Stomach (tissue), 9 donors: ENCODE results near the gene FETUB. TPM values are rescaled to one million over a fixed set of nuclear protein-coding genes. Genes with fewer than 3 reads are reported as not detected.

ENCODE experiments used
- DNase-seq, 2 donors: peaks; one replicate each; pipeline versions ENCODE4 v3.0.0 to v3.0.0-alpha.2; 2013 to 2019
- H3K27ac ChIP-seq, 5 donors: fragments of 200-600 bp in 4 of 5; sonication (generic) in 4 of 5; one replicate each; pipeline ENCODE4 v1.5.1; 2013 to 2019; ENCODE audit warnings: mild to moderate bottlenecking in 1 of 5, moderate library complexity in 1 of 5
- H3K27me3 ChIP-seq, 3 donors: fragments of 200-600 bp; sonication (generic); one replicate each; pipeline ENCODE4 v1.5.1; 2017 to 2019; ENCODE audit warnings: mixed run types in 1 of 3
- H3K36me3 ChIP-seq, 4 donors: fragments of 200-600 bp; sonication (generic); 1 replicate in 3 of 4; 2 replicates in 1 of 4; pipeline ENCODE4 v1.5.1; 2016 to 2019
- H3K4me1 ChIP-seq, 4 donors: fragments of 200-600 bp; sonication (generic); one replicate each; pipeline ENCODE4 v1.5.1; 2016 to 2019
- H3K4me3 ChIP-seq, 4 donors: fragments of 200-600 bp; sonication (generic) in 3 of 4; one replicate each; pipeline ENCODE4 v1.5.1; 2016 to 2019; ENCODE audit warnings: mild to moderate bottlenecking in 1 of 4
- H3K9me3 ChIP-seq, 4 donors: fragments of 200-600 bp; sonication (generic); one replicate each; pipeline ENCODE4 v1.5.1; 2016 to 2019
- CTCF ChIP-seq, 7 experiments: fragments of 450-650 bp in 4 of 7; fragments of 200-600 bp in 3 of 7; sonication (generic) in 3 of 7; IDR thresholded peaks; one replicate each; pipeline ENCODE4 v1.5.1; 2016 to 2019; ENCODE audit warnings: antibody characterized with exemption in 7 of 7, control low read depth in 2 of 7, mild to moderate bottlenecking in 1 of 7
- EP300 ChIP-seq: sonication (generic); formaldehyde crosslinking; IDR thresholded peaks from one replicate; pipeline ENCODE4 v1.6.1; 2017; ENCODE audit warnings: antibody characterized with exemption
- POLR2A ChIP-seq, 4 donors: fragments of 450-650 bp; IDR thresholded peaks; one replicate each; pipeline ENCODE4 v1.6.1; 2016; ENCODE audit warnings: antibody characterized with exemption in 4 of 4, control low read depth in 2 of 4, mild to moderate bottlenecking in 1 of 4, moderate library complexity in 1 of 4
- POLR2AphosphoS5 ChIP-seq, 3 donors: sonication (generic); formaldehyde crosslinking; IDR thresholded peaks; one replicate each; pipeline ENCODE4 v1.6.1; 2016; ENCODE audit warnings: antibody characterized with exemption in 3 of 3
- WGBS, 5 donors: extraction: QIAGEN DNeasy Blood & Tissue Kit in 3 of 5; methylation state at CpG; one replicate each; pipeline versions ENCODE4 v1.1.5 to v1.1.7; 2013 to 2018; 5-methylcytosine and 5-hydroxymethylcytosine counted together
- intact Hi-C: fragments of 100-400 bp; cut with DNase I; formaldehyde crosslinking; loops from one replicate; pipeline ENCODE4 v1.15.1; 2023; ENCODE audit warnings: low total_unique reads
- polyA plus RNA-seq, 3 donors: library from polyadenylated mRNA; stranded (reverse); fragments of 200-250 nt; gene quantifications; one replicate each; pipeline ENCODE4 v1.2.3, GENCODE V29; 2013
- total RNA-seq, 5 donors: library from RNA; depleted of rRNA; stranded (reverse); fragments of >200 nt; gene quantifications; one replicate each; pipeline versions ENCODE4 v1.1.0 to v1.2.3, GENCODE V29; 2014 to 2016
- donor health status: healthy with polysubstance abuse.
- donor health status: Bipolar disorder and iron deficiency.
- donor health status: healthy.

FETUB gene
- total and polyA plus RNA-seq, 8 donors: 0.63 TPM; not detected in 7

- intact Hi-C loops: no loop called here
- Histone ChIP-seq H3K4me3 (no peak overlapping the region), H3K27me3 (peaks cover 0 to 29% (median 6%) of the 10 kb centered on the region in 3 donors), H3K9me3 (no peaks in the 10 kb centered on the region), H3K27ac (no peak overlapping the region), H3K4me1 (peaks cover under 1 to 14% (median 9%) of the 10 kb centered on the region in 4 donors), H3K36me3 (no peaks in the 10 kb centered on the region)
- DNase-seq: no peak
- no peak for TF ChIP-seq CTCF (IDR thresholded peaks at IDR 0.05)
- no peak for TF ChIP-seq EP300
- no peak for TF ChIP-seq POLR2A (IDR thresholded peaks at IDR 0.05)
- TF ChIP-seq POLR2AphosphoS5 (IDR thresholded peaks at IDR 0.05): no peak
- WGBS, 5 donors: 57 to 77% (median 67%) methylated on average over 5 of the region's 5 CpGs
Observed at GRCh38 chr3:186612065-186612464, 28.1 kb upstream of the FETUB start.

GRCh38 chr3:186612721-186613636, 27.2 kb upstream of the FETUB start, which contains the start of gene AHSG:
Gene AHSG, plus strand, starts transcription at chr3:186613060. Its CDS starts 82 bp downstream, at chr3:186613142.
- no peak within 1 kb of the TSS for H3K27ac ChIP-seq
- intact Hi-C loops: no loop called here
- no peaks in the 10 kb centered on the region for H3K36me3 ChIP-seq
- DNase-seq: no peak
- H3K4me1 ChIP-seq: peaks cover 4 to 19% (median 14%) of the 10 kb centered on the region in 4 donors
- WGBS, 5 donors: 78 to 88% (median 85%) methylated on average over 7 of the region's 7 CpGs
- no peak for TF ChIP-seq EP300
- TF ChIP-seq CTCF (IDR thresholded peaks at IDR 0.05): no peak
- no peak for TF ChIP-seq POLR2AphosphoS5 (IDR thresholded peaks at IDR 0.05)
- no peak for TF ChIP-seq POLR2A (IDR thresholded peaks at IDR 0.05)
- H3K9me3 ChIP-seq: no peaks in the 10 kb centered on the region
- H3K27me3 ChIP-seq: peaks cover 0 to 37% (median 6%) of the 10 kb centered on the region in 3 donors
- no peak within 1 kb of the TSS for H3K4me3 ChIP-seq

GRCh38 chr3:186613637-186614265, 26.4 kb upstream of the FETUB start:
- Histone ChIP-seq H3K9me3 (no peaks in the 10 kb centered on the region), H3K4me3 (no peak overlapping the region), H3K36me3 (no peaks in the 10 kb centered on the region), H3K27ac (no peak overlapping the region), H3K4me1 (peaks cover 4 to 19% (median 14%) of the 10 kb centered on the region in 4 donors), H3K27me3 (peaks cover 0 to 44% (median 10%) of the 10 kb centered on the region in 3 donors)
- no peak for TF ChIP-seq POLR2A (IDR thresholded peaks at IDR 0.05)
- no peak for TF ChIP-seq POLR2AphosphoS5 (IDR thresholded peaks at IDR 0.05)
- no peak for TF ChIP-seq EP300
- TF ChIP-seq CTCF (IDR thresholded peaks at IDR 0.05): no peak
- no peak for DNase-seq
- intact Hi-C loops: no loop called here
- 48 to 66% (median 65%) methylated on average over 4 of the region's 4 CpGs for WGBS, 5 donors

- peaks cover 4 to 19% (median 14%) of the 10 kb centered on the region in 4 donors for H3K4me1 ChIP-seq
- WGBS, 5 donors: 52 to 60% (median 54%) methylated on average over 6 of the region's 6 CpGs
- TF ChIP-seq CTCF (IDR thresholded peaks at IDR 0.05) (no peak), POLR2AphosphoS5 (IDR thresholded peaks at IDR 0.05) (no peak), EP300 (no peak), POLR2A (IDR thresholded peaks at IDR 0.05) (no peak)
- H3K27me3 ChIP-seq: peaks cover 0 to 48% (median 10%) of the 10 kb centered on the region in 3 donors
- no peaks in the 10 kb centered on the region for H3K9me3 ChIP-seq
- intact Hi-C loops: no loop called here
- H3K27ac ChIP-seq: no peak overlapping the region
- DNase-seq: no peak
- H3K4me3 ChIP-seq: no peak overlapping the region
- H3K36me3 ChIP-seq: no peaks in the 10 kb centered on the region
Observed at GRCh38 chr3:186614266-186614596, 26.0 kb upstream of the FETUB start.
